Trophoblast cell (in vitro differentiated cells and primary cell): ENCODE results near the gene NECTIN2.

ENCODE experiments used
- DNase-seq, 2 donors: peaks; one replicate each; pipeline ENCODE4 v3.0.0-alpha.2; 2016
- H2AFZ ChIP-seq: 2 replicates; pipeline ENCODE4 v1.6.1; 2013; ENCODE audit warnings: low read length, moderate library complexity, mild to moderate bottlenecking; ENCODE audit not compliant: insufficient read depth, poor library complexity
- H2AK5ac ChIP-seq: 2 replicates; pipeline ENCODE4 v1.6.1; 2013; ENCODE audit warnings: mild to moderate bottlenecking, low read length
- H2BK120ac ChIP-seq: 2 replicates; pipeline ENCODE4 v1.6.1; 2013; ENCODE audit warnings: low read length, mild to moderate bottlenecking, moderate library complexity; ENCODE audit not compliant: insufficient read depth, poor library complexity
- H2BK12ac ChIP-seq: 2 replicates; pipeline ENCODE4 v1.6.1; 2013; ENCODE audit warnings: mild to moderate bottlenecking, low read length, moderate library complexity
- H2BK5ac ChIP-seq: 2 replicates; pipeline ENCODE4 v1.6.1; 2013; ENCODE audit warnings: low read length, low read depth, moderate library complexity, mild to moderate bottlenecking; ENCODE audit not compliant: poor library complexity
- H3K14ac ChIP-seq: 2 replicates; pipeline ENCODE4 v1.6.1; 2013; ENCODE audit warnings: mild to moderate bottlenecking, low read length
- H3K18ac ChIP-seq: 2 replicates; pipeline ENCODE4 v1.6.1; 2013; ENCODE audit warnings: mild to moderate bottlenecking, low read length
- H3K23ac ChIP-seq: 2 replicates; pipeline ENCODE4 v1.6.1; 2013; ENCODE audit warnings: low read length
- H3K27ac ChIP-seq: 2 replicates; pipeline ENCODE4 v1.5.1; 2013; ENCODE audit warnings: low read depth, mild to moderate bottlenecking, inconsistent platforms, low read length, moderate library complexity
- H3K27me3 ChIP-seq: 2 replicates; pipeline ENCODE4 v1.6.1; 2013; ENCODE audit warnings: inconsistent platforms, mild to moderate bottlenecking, low read length, moderate library complexity; ENCODE audit not compliant: insufficient read depth
- H3K36me3 ChIP-seq, 2 experiments: 1 replicate in 1 of 2; 2 replicates in 1 of 2; pipeline ENCODE4 v1.6.1; 2013; ENCODE audit warnings: low read length in 2 of 2, mild to moderate bottlenecking in 2 of 2, moderate library complexity in 1 of 2; ENCODE audit not compliant: insufficient read depth in 2 of 2, control insufficient read depth in 1 of 2
- H3K4ac ChIP-seq: 2 replicates; pipeline ENCODE4 v1.6.1; 2013; ENCODE audit warnings: low read depth, mild to moderate bottlenecking, low read length, moderate library complexity
- H3K4me1 ChIP-seq, 2 experiments: 1 replicate in 1 of 2; 2 replicates in 1 of 2; pipeline ENCODE4 v1.6.1; 2013; ENCODE audit warnings: low read length in 2 of 2, mild to moderate bottlenecking in 2 of 2, moderate library complexity in 1 of 2; ENCODE audit not compliant: insufficient read depth in 2 of 2, control insufficient read depth in 1 of 2
- H3K4me2 ChIP-seq: 2 replicates; pipeline ENCODE4 v1.6.1; 2013; ENCODE audit warnings: inconsistent platforms, mild to moderate bottlenecking, low read length, moderate library complexity
- H3K4me3 ChIP-seq: 2 replicates; pipeline ENCODE4 v1.5.1; 2013; ENCODE audit warnings: mild to moderate bottlenecking, low read depth, low read length, inconsistent platforms
- H3K79me1 ChIP-seq: one replicate; pipeline ENCODE4 v1.6.1; 2013; ENCODE audit warnings: low read length
- H3K79me2 ChIP-seq: 2 replicates; pipeline ENCODE4 v1.6.1; 2013; ENCODE audit warnings: low read length, mild to moderate bottlenecking; ENCODE audit not compliant: control insufficient read depth, insufficient read depth, poor library complexity
- H3K9ac ChIP-seq: 2 replicates; pipeline ENCODE4 v1.6.1; 2013; ENCODE audit warnings: mild to moderate bottlenecking, low read length
- H3K9me3 ChIP-seq: 2 replicates; pipeline ENCODE4 v1.6.1; 2013; ENCODE audit warnings: low read depth, mild to moderate bottlenecking, control low read depth, inconsistent platforms, low read length; ENCODE audit not compliant: insufficient read depth
- H4K12ac ChIP-seq: 2 replicates; pipeline ENCODE4 v1.6.1; 2013; ENCODE audit warnings: low read depth, mild to moderate bottlenecking, low read length, moderate library complexity
- H4K8ac ChIP-seq: 2 replicates; pipeline ENCODE4 v1.6.1; 2013; ENCODE audit warnings: low read depth, mild to moderate bottlenecking, low read length, moderate library complexity
- H4K91ac ChIP-seq: one replicate; pipeline ENCODE4 v1.6.1; 2013; ENCODE audit warnings: low read depth, mild to moderate bottlenecking, low read length, moderate library complexity
- WGBS: extraction: QIAGEN DNeasy Blood & Tissue Kit; methylation state at CpG from one replicate; pipeline ENCODE4 v1.1.7; 2013; ENCODE audit warnings: missing lambda C conversion rate; ENCODE audit not compliant: insufficient read length, insufficient coverage; ENCODE audit errors: extremely low coverage; 5-methylcytosine and 5-hydroxymethylcytosine counted together

Gene NECTIN2

GRCh38 chr19:44893332-44894051 lies 47.4 kb downstream of the NECTIN2 start:
- H3K14ac ChIP-seq, result no peak overlapping the region
- H3K4me1 ChIP-seq, result peaks cover 6 to 10% of the 10 kb centered on the region in 2 experiments
- H3K9ac ChIP-seq, result no peak overlapping the region
- no peak overlapping the region for H2AFZ ChIP-seq
- no peaks in the 10 kb centered on the region for H3K27me3 ChIP-seq
- no peak for DNase-seq
- H3K79me1 ChIP-seq, result peaks cover 5% of the 10 kb centered on the region
- peaks cover 12% of the 10 kb centered on the region for H3K79me2 ChIP-seq
- H3K36me3 ChIP-seq, result peaks cover 57 to 58% of the 10 kb centered on the region in 2 experiments
- H2BK120ac ChIP-seq, result no peak overlapping the region
- H2BK12ac ChIP-seq, result no peak overlapping the region
- no peak overlapping the region for H4K12ac ChIP-seq
- H3K4me3 ChIP-seq, result no peak overlapping the region
- H3K9me3 ChIP-seq, result peaks cover 2% of the 10 kb centered on the region
- no peak overlapping the region for H3K18ac ChIP-seq
- H3K4ac ChIP-seq, result peak overlapping the region; percentile 19
- H3K27ac ChIP-seq, result no peak overlapping the region
- no peak overlapping the region for H3K23ac ChIP-seq
- no peak overlapping the region for H2BK5ac ChIP-seq
- no peak overlapping the region for H2AK5ac ChIP-seq
- H4K8ac ChIP-seq, result no peak overlapping the region
- no peak overlapping the region for H3K4me2 ChIP-seq
- WGBS, result no CpG with 5 or more reads among the region's 18 CpGs
- no peak overlapping the region for H4K91ac ChIP-seq

- DNase-seq, result no peak
- H3K4me1 ChIP-seq, result peaks cover 6 to 10% of the 10 kb centered on the region in 2 experiments
- H3K9me3 ChIP-seq, result peaks cover 2% of the 10 kb centered on the region
- peaks cover 55% of the 10 kb centered on the region in 2 experiments for H3K36me3 ChIP-seq
- no peak overlapping the region for H2BK5ac ChIP-seq
- no peak overlapping the region for H2BK12ac ChIP-seq
- H4K91ac ChIP-seq, result no peak overlapping the region
- H3K27ac ChIP-seq, result no peak overlapping the region
- no peak overlapping the region for H3K18ac ChIP-seq
- no peak overlapping the region for H3K14ac ChIP-seq
- no peak overlapping the region for H2AFZ ChIP-seq
- H3K4me2 ChIP-seq, result no peak overlapping the region
- H4K8ac ChIP-seq, result no peak overlapping the region
- H2AK5ac ChIP-seq, result no peak overlapping the region
- H3K27me3 ChIP-seq, result no peaks in the 10 kb centered on the region
- H3K4ac ChIP-seq, result no peak overlapping the region
- no CpG with 5 or more reads among the region's 6 CpGs for WGBS
- peaks cover 5% of the 10 kb centered on the region for H3K79me1 ChIP-seq
- no peak overlapping the region for H3K23ac ChIP-seq
- peaks cover 12% of the 10 kb centered on the region for H3K79me2 ChIP-seq
- no peak overlapping the region for H4K12ac ChIP-seq
- H3K9ac ChIP-seq, result no peak overlapping the region
- no peak overlapping the region for H3K4me3 ChIP-seq
- H2BK120ac ChIP-seq, result no peak overlapping the region
Measured at GRCh38 chr19:44894052-44894400, 47.9 kb downstream of the NECTIN2 start.

- WGBS, result no CpG with 5 or more reads among the region's 9 CpGs
- Histone ChIP-seq H3K23ac (no peak overlapping the region), H3K36me3 (peaks cover 57 to 61% of the 10 kb centered on the region in 2 experiments), H3K4me1 (peaks cover 6% of the 10 kb centered on the region in 2 experiments), H2BK12ac (no peak overlapping the region), H3K4me2 (no peak overlapping the region), H2BK5ac (no peak overlapping the region), H4K91ac (no peak overlapping the region), H3K9ac (no peak overlapping the region), H3K4me3 (no peak overlapping the region), H3K79me2 (peaks cover 12% of the 10 kb centered on the region), H2AFZ (no peak overlapping the region), H3K79me1 (peaks cover 5% of the 10 kb centered on the region), H4K8ac (no peak overlapping the region), H3K27ac (no peak overlapping the region), H3K4ac (no peak overlapping the region), H3K14ac (no peak overlapping the region), H3K9me3 (peaks cover 2% of the 10 kb centered on the region), H4K12ac (no peak overlapping the region), H2AK5ac (no peak overlapping the region), H2BK120ac (no peak overlapping the region), H3K27me3 (no peaks in the 10 kb centered on the region), H3K18ac (no peak overlapping the region)
- DNase-seq, result no peak
Measured at GRCh38 chr19:44894946-44895345, 48.8 kb downstream of the NECTIN2 start.

- Histone ChIP-seq H3K27me3 (no peaks in the 10 kb centered on the region), H4K91ac (no peak overlapping the region), H2AK5ac (no peak overlapping the region), H3K27ac (no peak overlapping the region), H3K79me2 (no peaks in the 10 kb centered on the region), H3K9ac (no peak overlapping the region), H3K36me3 (peaks cover 79 to 81% of the 10 kb centered on the region in 2 experiments), H3K79me1 (no peaks in the 10 kb centered on the region), H3K4ac (no peak overlapping the region), H3K4me2 (no peak overlapping the region), H2BK5ac (no peak overlapping the region), H3K4me3 (no peak overlapping the region), H2BK120ac (no peak overlapping the region), H4K12ac (no peak overlapping the region), H3K14ac (no peak overlapping the region), H3K9me3 (peaks cover 4% of the 10 kb centered on the region), H3K4me1 (no peaks in the 10 kb centered on the region), H4K8ac (no peak overlapping the region), H3K23ac (no peak overlapping the region), H2BK12ac (no peak overlapping the region), H2AFZ (no peak overlapping the region), H3K18ac (peak overlapping the region; percentile 6)
- WGBS, result no CpG with 5 or more reads among the region's 8 CpGs
- no peak for DNase-seq
Measured at GRCh38 chr19:44897835-44898234, 51.7 kb downstream of the NECTIN2 start.
